ENCODE measurements around the gene RNF133. TPM values are rescaled to one million over a fixed set of nuclear protein-coding genes. Genes with fewer than 3 reads are reported as not detected.

Gene RNF133
- total and polyA plus RNA-seq, 8 donors: 0.14 to 1.6 (median 0.32) TPM

GRCh38 chr7:122719010-122719578 is 20.2 kb upstream of the RNF133 start:
- H3K4me1 ChIP-seq: no peaks in the 10 kb centered on the region
- H3K36me3 ChIP-seq: no peaks in the 10 kb centered on the region
- TF ChIP-seq, protein P1, sequence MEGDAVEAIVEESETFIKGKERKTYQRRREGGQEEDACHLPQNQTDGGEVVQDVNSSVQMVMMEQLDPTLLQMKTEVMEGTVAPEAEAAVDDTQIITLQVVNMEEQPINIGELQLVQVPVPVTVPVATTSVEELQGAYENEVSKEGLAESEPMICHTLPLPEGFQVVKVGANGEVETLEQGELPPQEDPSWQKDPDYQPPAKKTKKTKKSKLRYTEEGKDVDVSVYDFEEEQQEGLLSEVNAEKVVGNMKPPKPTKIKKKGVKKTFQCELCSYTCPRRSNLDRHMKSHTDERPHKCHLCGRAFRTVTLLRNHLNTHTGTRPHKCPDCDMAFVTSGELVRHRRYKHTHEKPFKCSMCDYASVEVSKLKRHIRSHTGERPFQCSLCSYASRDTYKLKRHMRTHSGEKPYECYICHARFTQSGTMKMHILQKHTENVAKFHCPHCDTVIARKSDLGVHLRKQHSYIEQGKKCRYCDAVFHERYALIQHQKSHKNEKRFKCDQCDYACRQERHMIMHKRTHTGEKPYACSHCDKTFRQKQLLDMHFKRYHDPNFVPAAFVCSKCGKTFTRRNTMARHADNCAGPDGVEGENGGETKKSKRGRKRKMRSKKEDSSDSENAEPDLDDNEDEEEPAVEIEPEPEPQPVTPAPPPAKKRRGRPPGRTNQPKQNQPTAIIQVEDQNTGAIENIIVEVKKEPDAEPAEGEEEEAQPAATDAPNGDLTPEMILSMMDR (IDR thresholded peaks at IDR 0.05): no peak
- H3K4me3 ChIP-seq: no peak overlapping the region
- intact Hi-C loops (cut with DNase I): no loop called here
- no peak overlapping the region for H3K27ac ChIP-seq
- peaks cover 0 to 2% of the 10 kb centered on the region in 2 donors for H3K9me3 ChIP-seq
- ATAC-seq (no peak), DNase-seq (no peak)
- H3K27me3 ChIP-seq: no peaks in the 10 kb centered on the region

DNA sequence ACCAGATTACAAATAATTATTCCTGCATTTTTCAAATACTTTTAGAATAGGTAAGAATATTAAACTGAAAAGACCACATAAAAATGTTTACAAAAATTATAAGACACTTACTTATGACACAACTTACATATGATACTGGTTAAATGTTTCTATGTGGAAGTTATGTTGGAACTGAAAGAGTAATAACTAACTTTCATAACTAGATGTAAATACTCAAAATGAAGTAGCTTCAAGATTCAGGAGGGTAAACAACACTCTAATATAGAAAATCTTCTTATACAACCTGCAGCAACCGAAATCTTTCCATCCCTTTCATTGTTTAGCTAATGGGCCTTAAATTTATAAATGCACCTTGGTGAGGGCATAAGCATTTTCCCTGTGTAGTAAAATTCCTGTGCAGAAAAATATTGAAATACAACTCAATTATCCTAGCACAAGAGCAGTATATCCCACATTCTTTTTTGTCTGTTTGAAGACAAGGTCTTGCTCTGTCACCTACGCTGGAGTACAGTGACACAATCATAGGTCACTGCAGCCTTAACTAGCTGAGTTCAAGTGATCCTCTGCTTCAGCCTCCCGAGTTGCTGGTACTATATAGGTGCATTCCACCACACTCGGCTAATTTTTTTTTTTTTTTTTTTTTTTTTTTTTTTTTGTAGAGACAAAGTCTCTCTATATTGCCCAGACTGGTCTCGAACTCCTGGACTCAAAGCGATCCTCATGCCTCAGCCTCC is 18.6 kb upstream of the RNF133 start:
- ATAC-seq (peak; percentile 64), DNase-seq (no peak)
- Histone ChIP-seq H3K4me3 (no peak overlapping the region), H3K36me3 (no peaks in the 10 kb centered on the region), H3K9me3 (no peaks in the 10 kb centered on the region), H3K27me3 (no peaks in the 10 kb centered on the region), H3K27ac (no peak overlapping the region), H3K4me1 (no peaks in the 10 kb centered on the region)
- intact Hi-C loops (cut with DNase I): no loop called here
- TF ChIP-seq, protein P1 (IDR thresholded peaks at IDR 0.05): no peak

GRCh38 chr7:122715183-122715582 is 16.3 kb upstream of the RNF133 start:
- intact Hi-C loops (cut with DNase I): no loop called here
- no peak overlapping the region for H3K4me3 ChIP-seq
- H3K36me3 ChIP-seq: no peaks in the 10 kb centered on the region
- no peaks in the 10 kb centered on the region for H3K9me3 ChIP-seq
- DNase-seq (no peak), ATAC-seq (no peak)
- no peaks in the 10 kb centered on the region for H3K27me3 ChIP-seq
- no peak overlapping the region for H3K27ac ChIP-seq
- H3K4me1 ChIP-seq: no peaks in the 10 kb centered on the region
- TF ChIP-seq, protein P1 (IDR thresholded peaks at IDR 0.05): no peak

DNA sequence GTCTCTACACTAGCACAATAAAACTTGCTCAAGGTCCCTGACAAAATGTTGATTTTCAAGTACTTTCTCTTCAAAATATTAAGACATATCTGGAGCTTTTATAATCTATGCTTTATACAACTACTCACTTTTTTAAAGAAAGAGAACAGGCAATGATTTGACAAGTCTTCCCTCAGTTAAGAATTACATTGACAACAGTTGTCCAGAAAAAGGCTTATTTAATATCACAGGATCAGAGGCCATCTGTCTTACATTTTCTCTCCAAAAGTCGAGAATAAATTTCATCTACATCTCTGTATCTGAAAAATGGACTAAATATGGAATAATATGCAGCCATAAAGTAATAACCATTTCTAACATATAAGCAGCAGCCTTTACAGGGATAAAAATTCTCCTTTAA is 12.0 kb upstream of the RNF133 start:
- no peak for ATAC-seq
- H3K27ac ChIP-seq: no peak overlapping the region
- intact Hi-C loops (cut with DNase I): no loop called here

More for the DNA sequence above, 12.0 kb upstream of the RNF133 start:
- no peaks in the 10 kb centered on the region for H3K4me1 ChIP-seq
- DNase-seq: no peak
- H3K27me3 ChIP-seq: no peaks in the 10 kb centered on the region
- TF ChIP-seq, protein P1 (IDR thresholded peaks at IDR 0.05): no peak
- no peak overlapping the region for H3K4me3 ChIP-seq
- peaks cover 0 to 2% of the 10 kb centered on the region in 2 donors for H3K9me3 ChIP-seq
- H3K36me3 ChIP-seq: no peaks in the 10 kb centered on the region

Measured in left lung (tissue), 10 donors.